Calu3 (cell line): ENCODE data around the gene DPP9. TPM values are rescaled to one million over a fixed set of nuclear protein-coding genes. Genes with fewer than 3 reads are reported as not detected.

Experiments
- BruUV-seq: library from RNA; stranded (reverse); fragments of 400-500 nt; replicated peaks from 2 replicates; lab custom pipeline; 2021; lab: Mats Ljungman, UMichigan
- CTCF ChIA-PET: fragments of 300-600 bp; sonication (Branson Sonifier 250); formaldehyde crosslinking; loops from one replicate; lab custom pipeline; 2022; ENCODE audit warnings: antibody characterized with exemption; lab: Charles Lee
- DNase-seq: peaks from one replicate; pipeline ENCODE4 v3.0.0; 2022
- H3K27ac Mint-ChIP-seq: one replicate; pipeline ENCODE4 v1.8.0; 2022; ENCODE audit warnings: mixed read lengths; ENCODE audit not compliant: unreplicated experiment
- H3K27me3 Mint-ChIP-seq: one replicate; pipeline ENCODE4 v1.8.0; 2022; ENCODE audit warnings: mixed read lengths; ENCODE audit not compliant: unreplicated experiment
- H3K36me3 Mint-ChIP-seq: one replicate; pipeline ENCODE4 v1.8.0; 2022; ENCODE audit warnings: mild to moderate bottlenecking, moderate library complexity, mixed read lengths; ENCODE audit not compliant: insufficient read depth, unreplicated experiment
- H3K4me1 Mint-ChIP-seq: one replicate; pipeline ENCODE4 v1.8.0; 2022; ENCODE audit warnings: mild to moderate bottlenecking, low read depth, mixed read lengths; ENCODE audit not compliant: unreplicated experiment
- H3K4me3 Mint-ChIP-seq: one replicate; pipeline ENCODE4 v1.8.0; 2022; ENCODE audit warnings: mild to moderate bottlenecking, low read depth, moderate library complexity, mixed read lengths; ENCODE audit not compliant: unreplicated experiment
- H3K9me3 Mint-ChIP-seq: one replicate; pipeline ENCODE4 v1.8.0; 2022; ENCODE audit warnings: low read depth, mixed read lengths; ENCODE audit not compliant: unreplicated experiment
- intact Hi-C: fragments of 100-400 bp; cut with micrococcal nuclease; formaldehyde crosslinking; loops from one replicate; pipeline ENCODE4 v1.10.0; 2022; ENCODE audit not compliant: unreplicated experiment
- total RNA-seq: library from RNA; stranded (reverse); gene quantifications from 2 replicates; pipeline ENCODE4 v1.2.3, GENCODE V29; 2022
- TF ChIP-seq, protein P1 (sequence below): fragments of 200-600 bp; IDR thresholded peaks from one replicate; pipeline ENCODE4 v1.8.0; 2022; ENCODE audit warnings: antibody characterized with exemption; ENCODE audit not compliant: unreplicated experiment

Gene DPP9
- total RNA-seq, 1 experiment from 2014 or later = 59.2 TPM

DNA sequence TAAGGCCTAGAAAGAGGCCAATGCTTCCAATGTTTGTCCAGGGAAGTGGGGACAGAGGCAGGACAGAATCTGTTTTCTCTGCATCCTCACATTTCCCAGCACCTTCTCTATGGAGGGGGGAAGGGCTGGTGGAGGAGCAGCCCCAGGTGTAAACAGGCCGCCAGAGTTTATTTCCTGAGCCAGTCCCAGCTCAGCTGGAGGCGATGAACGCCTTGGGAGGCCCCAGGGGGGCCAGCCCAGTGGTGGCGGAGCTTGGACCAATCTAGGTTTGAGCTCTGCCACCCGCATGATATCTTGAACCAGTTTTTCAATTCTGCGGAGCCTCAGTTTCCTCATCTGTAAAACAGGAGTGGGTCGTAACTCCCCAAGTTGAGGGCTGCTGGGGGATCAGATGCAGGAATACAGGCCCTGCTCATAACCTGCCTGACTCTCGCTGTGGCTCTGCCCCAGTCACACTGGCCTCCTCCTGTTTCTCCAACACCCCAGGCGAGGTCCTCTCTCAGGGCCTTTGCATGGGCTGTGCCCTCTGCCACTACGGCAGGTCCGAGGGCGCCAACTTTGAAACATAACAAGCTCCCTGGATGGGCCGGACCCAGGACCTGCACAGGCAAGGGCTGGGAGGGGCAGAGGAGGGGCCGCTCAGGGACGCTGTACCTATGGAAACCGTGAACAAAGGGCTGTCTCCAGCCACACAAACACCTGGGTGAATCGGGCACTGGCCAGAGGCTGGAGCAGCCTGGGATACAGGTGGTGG, 83.2 kb downstream of the DPP9 start:
- no peak for DNase-seq
- BruUV-seq = no TSS peak
- no peaks in the 10 kb centered on the region for H3K27me3 Mint-ChIP-seq
- peak overlapping the region; percentile 79 for H3K4me3 Mint-ChIP-seq
- peaks cover 8% of the 10 kb centered on the region for H3K4me1 Mint-ChIP-seq
- no peak overlapping the region for H3K27ac Mint-ChIP-seq
- no peaks in the 10 kb centered on the region for H3K9me3 Mint-ChIP-seq
- intact Hi-C loops = no loop called here
- H3K36me3 Mint-ChIP-seq = peaks cover 19% of the 10 kb centered on the region
- CTCF ChIA-PET = no interaction called here
- TF ChIP-seq, protein P1, sequence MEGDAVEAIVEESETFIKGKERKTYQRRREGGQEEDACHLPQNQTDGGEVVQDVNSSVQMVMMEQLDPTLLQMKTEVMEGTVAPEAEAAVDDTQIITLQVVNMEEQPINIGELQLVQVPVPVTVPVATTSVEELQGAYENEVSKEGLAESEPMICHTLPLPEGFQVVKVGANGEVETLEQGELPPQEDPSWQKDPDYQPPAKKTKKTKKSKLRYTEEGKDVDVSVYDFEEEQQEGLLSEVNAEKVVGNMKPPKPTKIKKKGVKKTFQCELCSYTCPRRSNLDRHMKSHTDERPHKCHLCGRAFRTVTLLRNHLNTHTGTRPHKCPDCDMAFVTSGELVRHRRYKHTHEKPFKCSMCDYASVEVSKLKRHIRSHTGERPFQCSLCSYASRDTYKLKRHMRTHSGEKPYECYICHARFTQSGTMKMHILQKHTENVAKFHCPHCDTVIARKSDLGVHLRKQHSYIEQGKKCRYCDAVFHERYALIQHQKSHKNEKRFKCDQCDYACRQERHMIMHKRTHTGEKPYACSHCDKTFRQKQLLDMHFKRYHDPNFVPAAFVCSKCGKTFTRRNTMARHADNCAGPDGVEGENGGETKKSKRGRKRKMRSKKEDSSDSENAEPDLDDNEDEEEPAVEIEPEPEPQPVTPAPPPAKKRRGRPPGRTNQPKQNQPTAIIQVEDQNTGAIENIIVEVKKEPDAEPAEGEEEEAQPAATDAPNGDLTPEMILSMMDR = no peak

DNA sequence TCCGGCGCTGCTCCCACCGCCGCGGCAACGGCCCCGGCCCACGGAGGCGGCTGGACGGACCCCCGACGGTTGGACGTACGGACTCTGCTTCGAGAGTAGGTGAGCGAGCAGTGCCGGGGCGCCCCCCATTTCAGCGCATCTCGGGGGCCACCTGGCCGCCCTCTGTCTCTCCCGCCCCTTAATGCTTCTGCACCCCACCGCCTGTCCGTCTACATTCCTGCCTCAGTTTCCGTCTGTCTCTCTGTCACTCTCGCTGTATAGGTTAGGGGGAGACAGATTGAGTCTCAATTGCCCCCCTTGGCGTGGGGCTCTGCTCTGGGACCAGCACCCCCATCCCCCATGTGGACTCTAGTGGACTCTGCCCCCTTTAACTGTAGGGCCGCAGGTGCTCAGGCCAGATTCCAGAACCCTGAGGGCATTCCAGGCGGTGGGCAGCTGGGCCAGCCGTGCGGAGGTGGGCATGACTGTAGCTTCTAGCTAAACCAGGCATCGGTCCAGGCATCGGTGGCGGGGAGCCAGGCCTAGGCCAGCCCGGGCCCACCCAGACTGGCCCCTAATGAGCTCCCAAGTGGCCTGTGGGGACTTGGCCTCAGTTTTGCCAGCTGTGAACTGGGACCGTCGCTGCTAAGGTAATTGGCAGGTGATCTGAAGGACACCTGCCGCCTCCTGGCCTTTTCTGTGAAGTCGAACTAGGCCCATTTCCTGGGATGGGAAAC, 84.0 kb downstream of the DPP9 start:
- no TSS peak for BruUV-seq
- H3K27ac Mint-ChIP-seq = peak overlapping the region; percentile 28

DNA sequence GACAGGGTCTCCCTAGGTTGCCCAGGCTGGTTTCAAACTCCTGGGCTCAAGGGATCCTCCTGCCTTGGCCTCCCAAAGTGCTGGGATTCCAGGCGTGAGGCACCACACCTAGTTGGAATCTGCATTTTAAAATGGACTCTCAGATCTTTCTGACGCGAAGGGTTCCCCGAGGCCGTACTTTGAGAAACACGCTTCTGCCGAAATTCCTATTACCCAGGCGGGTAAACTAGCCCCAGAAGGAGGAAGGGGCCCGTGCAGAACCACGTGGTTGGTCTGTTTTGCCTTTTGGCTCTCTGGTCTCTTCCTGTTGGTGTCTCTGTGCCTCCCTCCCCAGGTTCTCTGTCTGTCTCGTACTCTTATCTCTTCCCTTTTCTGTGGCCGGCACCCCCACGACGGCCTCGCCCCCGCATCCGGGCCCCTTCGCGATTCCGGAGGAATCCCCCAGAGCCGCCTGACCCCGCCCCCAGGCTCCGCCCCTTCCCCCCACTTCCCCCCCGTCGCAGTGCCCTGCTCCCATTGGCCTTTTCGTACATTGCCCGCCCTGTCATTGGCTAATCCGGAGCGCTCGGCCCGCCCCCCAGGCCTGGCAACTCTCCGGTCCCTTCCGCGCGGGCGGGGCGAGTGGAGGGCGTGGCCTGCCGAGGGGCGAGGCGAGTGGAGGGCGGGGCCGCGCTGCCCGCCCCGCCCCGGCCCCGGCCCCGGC, 84.7 kb downstream of the DPP9 start, which contains the start of gene TNFAIP8L1:
TSS of gene TNFAIP8L1 (plus strand) at position 689 of the 703 bp plus-strand sequence. CDS start 12,354 bp downstream, outside the sequence.
- Mint-ChIP-seq H3K36me3 (peaks cover 19% of the 10 kb centered on the region), H3K27ac (peak within 1 kb of the TSS; percentile 28), H3K27me3 (no peaks in the 10 kb centered on the region), H3K4me3 (peak within 1 kb of the TSS; percentile 79), H3K4me1 (peaks cover 8% of the 10 kb centered on the region), H3K9me3 (no peaks in the 10 kb centered on the region)
- no TSS peak for BruUV-seq
- intact Hi-C loops = no loop called here
- CTCF ChIA-PET = no interaction called here
- TF ChIP-seq, protein P1 = no peak
- DNase-seq = peak; percentile 97

More for the DNA sequence above, 84.0 kb downstream of the DPP9 start:
- no peak for DNase-seq
- CTCF ChIA-PET = no interaction called here
- H3K4me3 Mint-ChIP-seq = peak overlapping the region; percentile 79
- no peaks in the 10 kb centered on the region for H3K27me3 Mint-ChIP-seq
- peaks cover 19% of the 10 kb centered on the region for H3K36me3 Mint-ChIP-seq
- intact Hi-C loops = no loop called here
- H3K9me3 Mint-ChIP-seq = no peaks in the 10 kb centered on the region
- peaks cover 8% of the 10 kb centered on the region for H3K4me1 Mint-ChIP-seq
- TF ChIP-seq, protein P1 = no peak

DNA sequence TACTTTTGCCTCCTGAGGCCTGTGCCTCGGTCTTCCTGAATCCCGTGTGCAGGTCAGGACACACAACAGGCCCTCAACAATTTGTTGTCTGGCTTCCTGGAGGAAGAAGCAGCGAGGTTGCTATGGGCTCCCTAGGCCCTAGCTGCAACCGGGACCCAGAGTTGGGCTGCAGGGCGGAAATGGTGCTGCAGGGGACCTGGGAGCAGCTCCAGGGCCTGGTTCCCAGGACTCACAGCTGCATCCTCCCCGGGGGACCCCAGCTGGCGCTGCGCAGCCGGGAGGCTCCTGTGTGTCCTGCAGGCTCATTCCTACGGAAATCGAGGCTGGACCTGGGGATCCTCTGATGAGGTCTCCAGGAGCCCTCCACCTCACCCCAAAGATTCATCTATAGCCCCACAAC, 85.3 kb downstream of the DPP9 start:
- intact Hi-C loops = no loop called here
- Mint-ChIP-seq H3K27ac (no peak overlapping the region), H3K27me3 (no peaks in the 10 kb centered on the region), H3K4me1 (peaks cover 12% of the 10 kb centered on the region), H3K4me3 (no peak overlapping the region), H3K9me3 (no peaks in the 10 kb centered on the region), H3K36me3 (peaks cover 19% of the 10 kb centered on the region)
- BruUV-seq = no TSS peak
- CTCF ChIA-PET = no interaction called here
- no peak for DNase-seq
- TF ChIP-seq, protein P1 = no peak
